Panc1 (cell line): ENCODE measurements around the gene RNF144B. TPM values are rescaled to one million over a fixed set of nuclear protein-coding genes. Genes with fewer than 3 reads are reported as not detected.

Experiments used
- ATAC-seq: fragments of 200-7000 bp; cut with Tn5 transposase; 2 replicates; pipeline ENCODE4 v1.9.1; 2020; ENCODE audit warnings: mild to moderate bottlenecking, moderate library complexity
- BruUV-seq: library from RNA; stranded (reverse); fragments of 400-500 nt; replicated peaks from 2 replicates; lab custom pipeline; 2021; lab: Mats Ljungman, UMichigan
- CTCF ChIA-PET: fragments of 300-600 bp; sonication (Branson Sonifier 250); formaldehyde crosslinking; loops from one replicate; lab custom pipeline; 2022; ENCODE audit warnings: antibody characterized with exemption; lab: Charles Lee
- POLR2A ChIA-PET: fragments of 300-600 bp; sonication (Branson Sonifier 250); formaldehyde crosslinking; loops from one replicate; lab custom pipeline; 2022; ENCODE audit warnings: antibody characterized with exemption; lab: Charles Lee
- DNase-seq: peaks from one replicate; pipeline ENCODE4 v3.0.0-alpha.2; 2010; ENCODE audit warnings: low read depth, low spot score
- H3K27ac ChIP-seq: 2 replicates; pipeline ENCODE4 v1.5.1; 2011; ENCODE audit warnings: mild to moderate bottlenecking, low read length, inconsistent platforms
- H3K27me3 ChIP-seq: fragments of 200-500 bp; sonication (Bioruptor generic); 2 replicates; pipeline ENCODE4 v1.6.0; 2014; ENCODE audit warnings: low read length, inconsistent platforms; ENCODE audit not compliant: control insufficient read depth, insufficient read depth
- H3K36me3 ChIP-seq: fragments of 200-500 bp; sonication (Bioruptor generic); 2 replicates; pipeline ENCODE4 v1.5.1; 2014; ENCODE audit warnings: inconsistent platforms, mild to moderate bottlenecking, low read length, moderate library complexity; ENCODE audit not compliant: control insufficient read depth, insufficient read depth
- H3K4me1 ChIP-seq: 2 replicates; pipeline ENCODE4 v1.5.1; 2011; ENCODE audit warnings: inconsistent platforms, mild to moderate bottlenecking, low read length, moderate library complexity; ENCODE audit not compliant: control insufficient read depth, insufficient read depth
- H3K4me3 ChIP-seq, 2 experiments: 2 replicates each; pipeline ENCODE4 v1.5.1; 2011 to 2012; ENCODE audit warnings: low read depth in 2 of 2, low read length in 2 of 2, mild to moderate bottlenecking in 2 of 2, inconsistent platforms in 1 of 2, moderate library complexity in 1 of 2
- H3K9me3 ChIP-seq: fragments of 200-500 bp; sonication (Bioruptor generic); 2 replicates; pipeline ENCODE4 v1.5.1; 2014; ENCODE audit warnings: low read depth, mild to moderate bottlenecking, inconsistent platforms, low read length, moderate library complexity; ENCODE audit not compliant: control insufficient read depth, insufficient read depth
- POLR2AphosphoS5 ChIP-seq: IDR thresholded peaks from 2 replicates; pipeline ENCODE4 v1.6.1; 2012; ENCODE audit warnings: mild to moderate bottlenecking, low read depth, low read length, moderate library complexity
- SIN3A ChIP-seq: IDR thresholded peaks from 2 replicates; pipeline ENCODE4 v1.6.1; 2012; ENCODE audit warnings: low read depth, mild to moderate bottlenecking, low read length, moderate library complexity, borderline replicate concordance; ENCODE audit not compliant: insufficient read depth
- TCF7L2 ChIP-seq: IDR thresholded peaks from 2 replicates; pipeline ENCODE4 v1.6.1; 2011; ENCODE audit warnings: mild to moderate bottlenecking, low read depth, low read length, inconsistent platforms
- in situ Hi-C: cut with HindIII; loops from 2 replicates; pipeline ENCODE4 v1.10.0; 2016; ENCODE audit warnings: low sequenced_read_pairs, low pct_unique_long_range_greater_than_20kb
- intact Hi-C: fragments of 100-400 bp; cut with micrococcal nuclease; formaldehyde crosslinking; loops from one replicate; pipeline ENCODE4 v1.10.0; 2022; ENCODE audit not compliant: unreplicated experiment
- total RNA-seq: library from RNA; stranded (reverse); gene quantifications from one replicate; pipeline ENCODE4 v1.2.1, GENCODE V29; 2021; ENCODE audit not compliant: unreplicated experiment
- TF ChIP-seq, protein P1 (sequence below), 2 experiments: IDR thresholded peaks; 2 replicates each; pipeline ENCODE4 v1.6.1; 2011 to 2012; ENCODE audit warnings: low read depth in 2 of 2, control low read depth in 1 of 2, low read length in 1 of 2, mild to moderate bottlenecking in 1 of 2, moderate library complexity in 1 of 2; ENCODE audit not compliant: insufficient read depth in 1 of 2
- TF ChIP-seq, protein P2 (sequence below): fragments of 450-650 bp; IDR thresholded peaks from 2 replicates; pipeline ENCODE4 v1.5.1; 2017; ENCODE audit warnings: mild to moderate bottlenecking

RNF144B gene
- total RNA-seq, 1 experiment from 2014 or later, result 5.6 TPM

DNA sequence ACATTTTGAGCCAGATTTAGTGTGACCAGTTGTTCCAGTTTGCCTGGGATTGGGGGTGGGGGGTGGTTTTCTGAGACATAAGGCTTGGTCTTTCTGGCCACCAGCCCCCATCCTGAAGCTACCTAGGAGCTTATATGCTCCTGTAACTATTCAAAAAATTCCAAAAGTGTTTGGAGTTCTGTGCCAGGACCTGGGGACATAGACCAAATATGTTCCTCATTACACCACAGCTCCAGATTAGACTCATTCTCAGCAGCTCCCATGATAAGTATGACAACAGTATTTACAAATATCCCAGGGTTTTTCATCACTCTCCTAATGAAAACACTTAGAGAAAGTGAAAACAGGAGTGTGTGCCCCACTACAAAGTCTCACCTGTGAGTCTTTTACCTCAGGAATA lies 37.8 kb upstream of the RNF144B start:
- TF ChIP-seq, protein P1, sequence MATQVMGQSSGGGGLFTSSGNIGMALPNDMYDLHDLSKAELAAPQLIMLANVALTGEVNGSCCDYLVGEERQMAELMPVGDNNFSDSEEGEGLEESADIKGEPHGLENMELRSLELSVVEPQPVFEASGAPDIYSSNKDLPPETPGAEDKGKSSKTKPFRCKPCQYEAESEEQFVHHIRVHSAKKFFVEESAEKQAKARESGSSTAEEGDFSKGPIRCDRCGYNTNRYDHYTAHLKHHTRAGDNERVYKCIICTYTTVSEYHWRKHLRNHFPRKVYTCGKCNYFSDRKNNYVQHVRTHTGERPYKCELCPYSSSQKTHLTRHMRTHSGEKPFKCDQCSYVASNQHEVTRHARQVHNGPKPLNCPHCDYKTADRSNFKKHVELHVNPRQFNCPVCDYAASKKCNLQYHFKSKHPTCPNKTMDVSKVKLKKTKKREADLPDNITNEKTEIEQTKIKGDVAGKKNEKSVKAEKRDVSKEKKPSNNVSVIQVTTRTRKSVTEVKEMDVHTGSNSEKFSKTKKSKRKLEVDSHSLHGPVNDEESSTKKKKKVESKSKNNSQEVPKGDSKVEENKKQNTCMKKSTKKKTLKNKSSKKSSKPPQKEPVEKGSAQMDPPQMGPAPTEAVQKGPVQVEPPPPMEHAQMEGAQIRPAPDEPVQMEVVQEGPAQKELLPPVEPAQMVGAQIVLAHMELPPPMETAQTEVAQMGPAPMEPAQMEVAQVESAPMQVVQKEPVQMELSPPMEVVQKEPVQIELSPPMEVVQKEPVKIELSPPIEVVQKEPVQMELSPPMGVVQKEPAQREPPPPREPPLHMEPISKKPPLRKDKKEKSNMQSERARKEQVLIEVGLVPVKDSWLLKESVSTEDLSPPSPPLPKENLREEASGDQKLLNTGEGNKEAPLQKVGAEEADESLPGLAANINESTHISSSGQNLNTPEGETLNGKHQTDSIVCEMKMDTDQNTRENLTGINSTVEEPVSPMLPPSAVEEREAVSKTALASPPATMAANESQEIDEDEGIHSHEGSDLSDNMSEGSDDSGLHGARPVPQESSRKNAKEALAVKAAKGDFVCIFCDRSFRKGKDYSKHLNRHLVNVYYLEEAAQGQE (IDR thresholded peaks at IDR 0.05; ENCODE audit: insufficient read depth in 1 of 2, low read depth in 2 of 2, low read length in 1 of 2), result no peak
- TF ChIP-seq TCF7L2 (no peak), POLR2AphosphoS5 (no peak), SIN3A (no peak)
- TF ChIP-seq, protein P2, sequence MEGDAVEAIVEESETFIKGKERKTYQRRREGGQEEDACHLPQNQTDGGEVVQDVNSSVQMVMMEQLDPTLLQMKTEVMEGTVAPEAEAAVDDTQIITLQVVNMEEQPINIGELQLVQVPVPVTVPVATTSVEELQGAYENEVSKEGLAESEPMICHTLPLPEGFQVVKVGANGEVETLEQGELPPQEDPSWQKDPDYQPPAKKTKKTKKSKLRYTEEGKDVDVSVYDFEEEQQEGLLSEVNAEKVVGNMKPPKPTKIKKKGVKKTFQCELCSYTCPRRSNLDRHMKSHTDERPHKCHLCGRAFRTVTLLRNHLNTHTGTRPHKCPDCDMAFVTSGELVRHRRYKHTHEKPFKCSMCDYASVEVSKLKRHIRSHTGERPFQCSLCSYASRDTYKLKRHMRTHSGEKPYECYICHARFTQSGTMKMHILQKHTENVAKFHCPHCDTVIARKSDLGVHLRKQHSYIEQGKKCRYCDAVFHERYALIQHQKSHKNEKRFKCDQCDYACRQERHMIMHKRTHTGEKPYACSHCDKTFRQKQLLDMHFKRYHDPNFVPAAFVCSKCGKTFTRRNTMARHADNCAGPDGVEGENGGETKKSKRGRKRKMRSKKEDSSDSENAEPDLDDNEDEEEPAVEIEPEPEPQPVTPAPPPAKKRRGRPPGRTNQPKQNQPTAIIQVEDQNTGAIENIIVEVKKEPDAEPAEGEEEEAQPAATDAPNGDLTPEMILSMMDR, result no peak
- in situ Hi-C loops (no loop called here), intact Hi-C loops (no loop called here)
- H3K27ac ChIP-seq, result no peak overlapping the region
- H3K36me3 ChIP-seq, result no peaks in the 10 kb centered on the region
- no peak overlapping the region for H3K4me3 ChIP-seq
- ChIA-PET CTCF (no interaction called here), POLR2A (no interaction called here)
- H3K27me3 ChIP-seq, result peaks cover 3% of the 10 kb centered on the region; the same call in 1 of the 2 replicates
- ATAC-seq (no peak), DNase-seq (no peak)
- peaks cover 3% of the 10 kb centered on the region; the same call in 1 of the 2 replicates for H3K4me1 ChIP-seq
- no peaks in the 10 kb centered on the region for H3K9me3 ChIP-seq
- no TSS peak for BruUV-seq

DNA sequence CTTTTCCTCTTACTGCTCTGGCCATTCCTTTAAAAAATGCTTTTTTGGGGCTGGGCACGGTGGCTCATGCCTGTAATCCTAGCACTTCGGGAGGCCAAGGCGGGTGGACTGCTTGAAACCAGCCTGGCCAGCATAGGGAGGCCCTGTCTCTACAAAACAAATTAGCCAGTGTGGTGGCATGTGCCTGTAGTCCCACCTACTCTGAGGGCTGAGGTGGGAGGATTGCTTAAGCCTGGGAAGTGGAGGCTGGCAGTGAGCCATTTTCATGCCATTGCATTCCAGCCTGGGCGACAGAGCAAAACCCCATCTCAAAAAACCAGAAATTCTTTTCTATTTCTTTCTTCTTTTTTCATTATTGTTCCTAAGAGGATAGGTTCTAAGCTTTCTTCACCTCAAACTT lies 36.9 kb upstream of the RNF144B start:
- POLR2A ChIA-PET, result no interaction called here

More for the DNA sequence above, 36.9 kb upstream of the RNF144B start:
- ATAC-seq (no peak), DNase-seq (no peak)
- Histone ChIP-seq H3K9me3 (no peaks in the 10 kb centered on the region), H3K27me3 (peaks cover 3% of the 10 kb centered on the region; the same call in 1 of the 2 replicates), H3K27ac (no peak overlapping the region), H3K4me1 (peaks cover 3% of the 10 kb centered on the region; the same call in 1 of the 2 replicates), H3K36me3 (no peaks in the 10 kb centered on the region), H3K4me3 (no peak overlapping the region)
- BruUV-seq, result no TSS peak
- intact Hi-C loops, result no loop called here
- in situ Hi-C loops, result no loop called here
- CTCF ChIA-PET, result no interaction called here
- no peak for TF ChIP-seq POLR2AphosphoS5
- no peak for TF ChIP-seq SIN3A
- TF ChIP-seq, protein P2, result no peak
- TF ChIP-seq TCF7L2, result no peak
- TF ChIP-seq, protein P1 (IDR thresholded peaks at IDR 0.05; ENCODE audit: insufficient read depth in 1 of 2, low read depth in 2 of 2, low read length in 1 of 2), result no peak
